ENCODE results near the gene GRM4.

DNA sequence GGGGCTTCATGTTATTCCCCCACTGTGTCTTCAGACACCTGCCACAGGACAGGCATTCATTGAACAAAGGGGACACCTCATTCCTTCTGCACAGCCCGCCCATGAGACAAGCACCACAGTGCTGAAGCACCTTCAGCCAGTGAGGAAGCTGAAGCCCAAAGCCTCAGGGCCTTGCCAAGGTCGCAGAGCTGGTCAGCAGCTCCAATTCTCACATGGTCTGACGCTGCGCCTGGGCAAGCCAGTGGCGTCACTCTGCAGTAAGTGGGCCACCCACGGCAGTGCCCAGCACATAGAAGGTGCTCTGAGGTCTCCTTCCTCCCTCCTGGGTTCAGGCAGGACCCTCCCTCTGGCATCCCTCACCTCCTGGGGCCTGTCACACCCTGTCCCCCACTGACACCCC is 43.2 kb downstream of the GRM4 start:
- TF ChIP-seq, protein P1, sequence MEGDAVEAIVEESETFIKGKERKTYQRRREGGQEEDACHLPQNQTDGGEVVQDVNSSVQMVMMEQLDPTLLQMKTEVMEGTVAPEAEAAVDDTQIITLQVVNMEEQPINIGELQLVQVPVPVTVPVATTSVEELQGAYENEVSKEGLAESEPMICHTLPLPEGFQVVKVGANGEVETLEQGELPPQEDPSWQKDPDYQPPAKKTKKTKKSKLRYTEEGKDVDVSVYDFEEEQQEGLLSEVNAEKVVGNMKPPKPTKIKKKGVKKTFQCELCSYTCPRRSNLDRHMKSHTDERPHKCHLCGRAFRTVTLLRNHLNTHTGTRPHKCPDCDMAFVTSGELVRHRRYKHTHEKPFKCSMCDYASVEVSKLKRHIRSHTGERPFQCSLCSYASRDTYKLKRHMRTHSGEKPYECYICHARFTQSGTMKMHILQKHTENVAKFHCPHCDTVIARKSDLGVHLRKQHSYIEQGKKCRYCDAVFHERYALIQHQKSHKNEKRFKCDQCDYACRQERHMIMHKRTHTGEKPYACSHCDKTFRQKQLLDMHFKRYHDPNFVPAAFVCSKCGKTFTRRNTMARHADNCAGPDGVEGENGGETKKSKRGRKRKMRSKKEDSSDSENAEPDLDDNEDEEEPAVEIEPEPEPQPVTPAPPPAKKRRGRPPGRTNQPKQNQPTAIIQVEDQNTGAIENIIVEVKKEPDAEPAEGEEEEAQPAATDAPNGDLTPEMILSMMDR (IDR thresholded peaks at IDR 0.05; ENCODE audit: low read length) = no peak
- no peak for TF ChIP-seq EZH2 (optimal IDR thresholded peaks at IDR 0.05; ENCODE audit: low read depth, low read length)
